Esophagus muscularis mucosa (tissue), 4 donors: ENCODE measurements around the gene FUT9.

Experiments
- CTCF ChIP-seq, 3 experiments: fragments of 200-600 bp in 2 of 3; fragments of 450-650 bp in 1 of 3; sonication (generic) in 2 of 3; IDR thresholded peaks; one replicate each; pipeline ENCODE4 v1.5.1; 2017 to 2019; ENCODE audit warnings: antibody characterized with exemption in 3 of 3, mild to moderate bottlenecking in 2 of 3, moderate library complexity in 1 of 3
- EP300 ChIP-seq: sonication (generic); formaldehyde crosslinking; IDR thresholded peaks from one replicate; pipeline ENCODE4 v1.6.1; 2017; ENCODE audit warnings: antibody characterized with exemption
- POLR2A ChIP-seq: fragments of 450-650 bp; IDR thresholded peaks from one replicate; pipeline ENCODE4 v1.6.1; 2017; ENCODE audit warnings: antibody characterized with exemption, moderate library complexity, mild to moderate bottlenecking, low read depth
- POLR2AphosphoS5 ChIP-seq, 2 donors: sonication (generic); formaldehyde crosslinking; IDR thresholded peaks; one replicate each; pipeline ENCODE4 v1.6.1; 2017; ENCODE audit warnings: antibody characterized with exemption in 2 of 2

- TF ChIP-seq CTCF (IDR thresholded peaks at IDR 0.05): no peak
- TF ChIP-seq POLR2AphosphoS5 (IDR thresholded peaks at IDR 0.05): no peak
- TF ChIP-seq POLR2A: no peak
- TF ChIP-seq EP300: no peak
Measured at GRCh38 chr6:96007663-96008062, 8.1 kb upstream of the FUT9 start.
